H9 (cell line): ENCODE data around the gene KRTAP1-3. TPM values are rescaled to one million over a fixed set of nuclear protein-coding genes. Genes with fewer than 3 reads are reported as not detected.
"Not testable (repeated sequence)": the region's sequence is repeated elsewhere in the genome, so short reads cannot be mapped to it uniquely, and the experiment has no call there.

ENCODE experiments used
- DNase-seq: peaks from one replicate; pipeline ENCODE4 v3.0.0-alpha.2; 2017
- H2AFZ ChIP-seq: one replicate; pipeline ENCODE4 v1.6.1; 2013; ENCODE audit warnings: mild to moderate bottlenecking, low read length, control low read depth, moderate library complexity
- H2AK5ac ChIP-seq: 2 replicates; pipeline ENCODE4 v1.6.1; 2013; ENCODE audit warnings: low read length, control low read depth, mixed read lengths; ENCODE audit not compliant: insufficient read length
- H2BK120ac ChIP-seq: one replicate; pipeline ENCODE4 v1.6.1; 2013; ENCODE audit warnings: low read depth, mild to moderate bottlenecking, low read length, control low read depth, inconsistent platforms; ENCODE audit not compliant: poor library complexity, severe bottlenecking
- H2BK12ac ChIP-seq: 2 replicates; pipeline ENCODE4 v1.6.1; 2013; ENCODE audit warnings: low read length, control low read depth, mixed read lengths, low read depth; ENCODE audit not compliant: insufficient read length
- H2BK15ac ChIP-seq: 2 replicates; pipeline ENCODE4 v1.6.1; 2013; ENCODE audit warnings: low read depth, low read length, control low read depth
- H2BK20ac ChIP-seq: one replicate; pipeline ENCODE4 v1.6.1; 2013; ENCODE audit warnings: low read depth, mild to moderate bottlenecking, low read length, control low read depth, inconsistent platforms; ENCODE audit not compliant: poor library complexity, severe bottlenecking
- H2BK5ac ChIP-seq: 2 replicates; pipeline ENCODE4 v1.6.1; 2013; ENCODE audit warnings: low read length, control low read depth, mixed read lengths; ENCODE audit not compliant: insufficient read length
- H3K14ac ChIP-seq: 2 replicates; pipeline ENCODE4 v1.6.1; 2013; ENCODE audit warnings: low read length, control low read depth; ENCODE audit not compliant: insufficient read depth
- H3K18ac ChIP-seq: 2 replicates; pipeline ENCODE4 v1.6.1; 2013; ENCODE audit warnings: low read depth, mild to moderate bottlenecking, mixed read lengths, low read length, control low read depth; ENCODE audit not compliant: insufficient read length
- H3K23ac ChIP-seq: 2 replicates; pipeline ENCODE4 v1.6.1; 2013; ENCODE audit warnings: low read length, control low read depth, mixed read lengths, low read depth; ENCODE audit not compliant: insufficient read length
- H3K23me2 ChIP-seq: 2 replicates; pipeline ENCODE4 v1.6.1; 2013; ENCODE audit warnings: low read depth, mild to moderate bottlenecking, mixed read lengths, low read length, control low read depth; ENCODE audit not compliant: insufficient read length, poor library complexity, severe bottlenecking
- H3K27ac ChIP-seq: 2 replicates; pipeline ENCODE4 v1.5.1; 2013; ENCODE audit warnings: low read length, control low read depth, mixed read lengths, low read depth; ENCODE audit not compliant: insufficient read length
- H3K27me3 ChIP-seq: 2 replicates; pipeline ENCODE4 v1.6.1; 2013; ENCODE audit warnings: low read length, control low read depth, inconsistent platforms; ENCODE audit not compliant: insufficient read depth
- H3K4ac ChIP-seq: 2 replicates; pipeline ENCODE4 v1.6.1; 2013; ENCODE audit warnings: low read depth, mild to moderate bottlenecking, control low read depth, inconsistent platforms, low read length, moderate library complexity
- H3K4me1 ChIP-seq: 2 replicates; pipeline ENCODE4 v1.6.1; 2013; ENCODE audit warnings: low read length, control low read depth, inconsistent platforms; ENCODE audit not compliant: insufficient read depth
- H3K4me2 ChIP-seq: 2 replicates; pipeline ENCODE4 v1.6.1; 2013; ENCODE audit warnings: low read length, control low read depth, mixed read lengths; ENCODE audit not compliant: insufficient read length, insufficient read depth
- H3K56ac ChIP-seq: 2 replicates; pipeline ENCODE4 v1.6.1; 2013; ENCODE audit warnings: low read depth, mild to moderate bottlenecking, mixed read lengths, low read length, control low read depth; ENCODE audit not compliant: insufficient read length
- H3K79me1 ChIP-seq: 2 replicates; pipeline ENCODE4 v1.6.1; 2013; ENCODE audit warnings: low read depth, mild to moderate bottlenecking, moderate library complexity, low read length, control low read depth, inconsistent platforms; ENCODE audit not compliant: insufficient read depth, poor library complexity, severe bottlenecking
- H3K79me2 ChIP-seq: 2 replicates; pipeline ENCODE4 v1.6.1; 2013; ENCODE audit warnings: low read length, control low read depth, inconsistent platforms; ENCODE audit not compliant: insufficient read depth
- H3K9ac ChIP-seq: 2 replicates; pipeline ENCODE4 v1.6.1; 2013; ENCODE audit warnings: low read length, control low read depth, mixed read lengths; ENCODE audit not compliant: insufficient read length; ENCODE audit errors: extremely low read depth
- H3K9me3 ChIP-seq: one replicate; pipeline ENCODE4 v1.6.1; 2013; ENCODE audit warnings: low read depth, low read length, inconsistent platforms; ENCODE audit not compliant: control insufficient read depth
- H3T11ph ChIP-seq: one replicate; pipeline ENCODE4 v1.6.1; 2013; ENCODE audit warnings: mild to moderate bottlenecking, low read length, control low read depth, inconsistent platforms
- H4K20me1 ChIP-seq: one replicate; pipeline ENCODE4 v1.6.1; 2013; ENCODE audit not compliant: control insufficient read depth, insufficient read length, insufficient read depth
- H4K5ac ChIP-seq: 2 replicates; pipeline ENCODE4 v1.6.1; 2013; ENCODE audit warnings: low read depth, mild to moderate bottlenecking, mixed read lengths, low read length, control low read depth; ENCODE audit not compliant: insufficient read length
- H4K8ac ChIP-seq: replicated peaks from 2 replicates; pipeline ENCODE4 v1.6.1; 2013; ENCODE audit warnings: low read length, control low read depth, mixed read lengths, low read depth; ENCODE audit not compliant: insufficient read length
- H4K91ac ChIP-seq: 2 replicates; pipeline ENCODE4 v1.6.1; 2013; ENCODE audit warnings: low read depth, mild to moderate bottlenecking, moderate library complexity, mixed read lengths, low read length, control low read depth; ENCODE audit not compliant: insufficient read length
- H3K27ac Mint-ChIP-seq, 3 experiments: 2 replicates in 2 of 3; 3 replicates in 1 of 3; pipeline ENCODE4 v1.8.0; 2020 to 2021; ENCODE audit warnings: mixed read lengths in 3 of 3, mild to moderate bottlenecking in 1 of 3, moderate library complexity in 1 of 3
- H3K27me3 Mint-ChIP-seq: 2 replicates; pipeline ENCODE4 v1.8.0; 2021; ENCODE audit warnings: low read depth, mild to moderate bottlenecking, moderate library complexity, mixed read lengths
- H3K36me3 Mint-ChIP-seq, 3 experiments: 2 replicates in 2 of 3; 3 replicates in 1 of 3; pipeline ENCODE4 v1.8.0; 2020 to 2021; ENCODE audit warnings: low read depth in 3 of 3, mixed read lengths in 3 of 3; ENCODE audit not compliant: insufficient read depth in 1 of 3
- H3K4me1 Mint-ChIP-seq, 2 experiments: 2 replicates each; pipeline ENCODE4 v1.8.0; 2020; ENCODE audit warnings: mixed read lengths in 2 of 2
- H3K4me3 Mint-ChIP-seq, 2 experiments: 2 replicates in 1 of 2; 3 replicates in 1 of 2; pipeline ENCODE4 v1.8.0; 2020 to 2021; ENCODE audit warnings: mild to moderate bottlenecking in 2 of 2, mixed read lengths in 2 of 2, moderate library complexity in 1 of 2
- H3K9me3 Mint-ChIP-seq, 2 experiments: 2 replicates in 1 of 2; 3 replicates in 1 of 2; pipeline ENCODE4 v1.8.0; 2020; ENCODE audit warnings: mild to moderate bottlenecking in 2 of 2, mixed read lengths in 2 of 2, moderate library complexity in 1 of 2
- WGBS: extraction: QIAGEN DNeasy Blood & Tissue Kit; methylation state at CpG from one replicate; pipeline ENCODE4 v1.1.7; 2013; ENCODE audit warnings: missing lambda C conversion rate, low lambda C conversion rate, mixed read lengths; ENCODE audit not compliant: insufficient read length; ENCODE audit errors: extremely low coverage; 5-methylcytosine and 5-hydroxymethylcytosine counted together
- total RNA-seq: library from RNA; stranded (reverse); gene quantifications from 2 replicates; pipeline ENCODE4 v1.2.1, GENCODE V29; 2021

Gene KRTAP1-3
- total RNA-seq, 1 experiment from 2014 or later = not detected

- H3K23ac ChIP-seq, H3K27ac Mint-ChIP-seq: not testable (repeated sequence)
- no CpG with 5 or more reads among the region's 9 CpGs for WGBS
Measured at GRCh38 chr17:41054556-41054955, 19.9 kb upstream of the KRTAP1-3 start.

More at GRCh38 chr17:41054556-41054955, 19.9 kb upstream of the KRTAP1-3 start:
- H3K27ac ChIP-seq, H4K8ac ChIP-seq, H3K23me2 ChIP-seq, H4K91ac ChIP-seq, H2BK15ac ChIP-seq, H3K9me3 ChIP-seq, H4K20me1 ChIP-seq, H3K36me3 Mint-ChIP-seq, H3K27me3 ChIP-seq, H3K56ac ChIP-seq, H4K5ac ChIP-seq, H2BK5ac ChIP-seq, H3K9ac ChIP-seq, H3K79me1 ChIP-seq, H2AFZ ChIP-seq, H3K79me2 ChIP-seq, DNase-seq, H3K4ac ChIP-seq, H2BK120ac ChIP-seq, H2BK20ac ChIP-seq, H3K18ac ChIP-seq, H3K27me3 Mint-ChIP-seq, H2AK5ac ChIP-seq, H3K4me2 ChIP-seq, H3K4me3 Mint-ChIP-seq, H3K9me3 Mint-ChIP-seq, H3K14ac ChIP-seq, H2BK12ac ChIP-seq, H3K4me1 ChIP-seq, H3T11ph ChIP-seq: not testable (repeated sequence)
- H3K4me1 Mint-ChIP-seq = peaks cover 13 to 14% of the 10 kb centered on the region in 2 experiments
